Psoas muscle (tissue), 8 donors: ENCODE results near the gene LCTL. TPM values are rescaled to one million over a fixed set of nuclear protein-coding genes. Genes with fewer than 3 reads are reported as not detected.

ENCODE experiments used
- ATAC-seq, 4 donors: fragments of 200-7000 bp; cut with Tn5 transposase; one replicate each; pipeline ENCODE4 v1.9.1; 2020; ENCODE audit warnings: moderate library complexity in 3 of 4, mild to moderate bottlenecking in 2 of 4
- DNase-seq, 2 donors: peaks; one replicate each; pipeline ENCODE4 v3.0.0-alpha.2; 2020
- H3K27ac ChIP-seq: fragments of 200-600 bp; one replicate; pipeline ENCODE4 v1.8.0; 2022
- H3K27me3 ChIP-seq, 3 donors: fragments of 200-600 bp in 1 of 3; one replicate each; pipeline versions ENCODE4 v1.6.1 to v1.8.0; 2013 to 2022; ENCODE audit warnings: low read length in 2 of 3, mild to moderate bottlenecking in 2 of 3, moderate library complexity in 1 of 3; ENCODE audit not compliant: insufficient read depth in 3 of 3
- H3K36me3 ChIP-seq, 2 donors: fragments of 200-600 bp in 1 of 2; one replicate each; pipeline versions ENCODE4 v1.6.1 to v1.8.0; 2013 to 2022; ENCODE audit warnings: low read depth in 1 of 2, mild to moderate bottlenecking in 1 of 2, moderate library complexity in 1 of 2; ENCODE audit not compliant: insufficient read depth in 1 of 2
- H3K4me1 ChIP-seq: fragments of 200-600 bp; one replicate; pipeline ENCODE4 v1.8.0; 2022
- H3K4me3 ChIP-seq: fragments of 200-600 bp; one replicate; pipeline ENCODE4 v1.8.0; 2022; ENCODE audit warnings: mild to moderate bottlenecking
- H3K9me3 ChIP-seq: fragments of 200-600 bp; one replicate; pipeline ENCODE4 v1.8.0; 2022
- WGBS, 3 donors: extraction: QIAGEN DNeasy Blood & Tissue Kit; methylation state at CpG; one replicate each; pipeline versions ENCODE4 v1.1.6 to v1.1.7; 2013; 5-methylcytosine and 5-hydroxymethylcytosine counted together
- intact Hi-C, 2 donors: fragments of 100-400 bp; cut with DNase I; formaldehyde crosslinking; loops; one replicate each; pipeline versions ENCODE4 v1.11.0 to v1.14.2; 2022
- polyA plus RNA-seq, 3 donors: library from polyadenylated mRNA; stranded (reverse); fragments of 200-250 nt; gene quantifications; one replicate each; pipeline ENCODE4 v1.2.3, GENCODE V29; 2013
- total RNA-seq, 4 donors: library from RNA; stranded (reverse); fragmentation: NEBNext Ultra II Directional in 2 of 4; extraction: Animal tissue kit (Norgen Biotek cat#: 25700) in 2 of 4; gene quantifications; one replicate each; pipeline versions ENCODE4 v1.2.1 to v1.2.4, GENCODE V29; 2021 to 2023
- TF ChIP-seq, protein P1 (sequence below): fragments of 200-600 bp; IDR thresholded peaks from one replicate; pipeline ENCODE4 v1.8.0; 2022; ENCODE audit warnings: antibody characterized with exemption
- donor health status: healthy with polysubstance abuse.
- donor health status: DM: no; HTN: no; CAD: no; lungs with moderate emphysema.
- donor health status: Bipolar disorder and iron deficiency.
- donor health status: healthy.
- donor health status: DM: yes; HTN: yes; CAD: no.
- donor health status: DM: no; HTN: no; CAD: no.
- donor health status: DM: no; HTN: no; CAD: no.
- donor health status: DM: yes; HTN: yes; CAD: no.

LCTL gene
- total and polyA plus RNA-seq, 7 donors, result not detected

- H3K9me3 ChIP-seq, result no peaks in the 10 kb centered on the region
- 41 to 48% (median 44%) methylated on average over 14 of the region's 14 CpGs for WGBS, 3 donors
- TF ChIP-seq, protein P1, sequence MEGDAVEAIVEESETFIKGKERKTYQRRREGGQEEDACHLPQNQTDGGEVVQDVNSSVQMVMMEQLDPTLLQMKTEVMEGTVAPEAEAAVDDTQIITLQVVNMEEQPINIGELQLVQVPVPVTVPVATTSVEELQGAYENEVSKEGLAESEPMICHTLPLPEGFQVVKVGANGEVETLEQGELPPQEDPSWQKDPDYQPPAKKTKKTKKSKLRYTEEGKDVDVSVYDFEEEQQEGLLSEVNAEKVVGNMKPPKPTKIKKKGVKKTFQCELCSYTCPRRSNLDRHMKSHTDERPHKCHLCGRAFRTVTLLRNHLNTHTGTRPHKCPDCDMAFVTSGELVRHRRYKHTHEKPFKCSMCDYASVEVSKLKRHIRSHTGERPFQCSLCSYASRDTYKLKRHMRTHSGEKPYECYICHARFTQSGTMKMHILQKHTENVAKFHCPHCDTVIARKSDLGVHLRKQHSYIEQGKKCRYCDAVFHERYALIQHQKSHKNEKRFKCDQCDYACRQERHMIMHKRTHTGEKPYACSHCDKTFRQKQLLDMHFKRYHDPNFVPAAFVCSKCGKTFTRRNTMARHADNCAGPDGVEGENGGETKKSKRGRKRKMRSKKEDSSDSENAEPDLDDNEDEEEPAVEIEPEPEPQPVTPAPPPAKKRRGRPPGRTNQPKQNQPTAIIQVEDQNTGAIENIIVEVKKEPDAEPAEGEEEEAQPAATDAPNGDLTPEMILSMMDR, result peak; percentile 53
- H3K27ac ChIP-seq, result no peak overlapping the region
- no peak overlapping the region for H3K4me3 ChIP-seq
- no peaks in the 10 kb centered on the region for H3K4me1 ChIP-seq
- H3K36me3 ChIP-seq, result no peaks in the 10 kb centered on the region
- intact Hi-C loops, result loop anchor here (5.0 kb wide), 2 partner anchors 94 to 249 kb away; no protein-coding TSS in a partner anchor
- H3K27me3 ChIP-seq, result no peaks in the 10 kb centered on the region
- ATAC-seq, result peak in 3 of 4 donors; percentile 58 to 69 (median 69)
- DNase-seq, result peak; percentile 50 to 71
These were observed 37.7 kb upstream of the LCTL start for GRCh38 chr15:66603301-66604179.

DNA sequence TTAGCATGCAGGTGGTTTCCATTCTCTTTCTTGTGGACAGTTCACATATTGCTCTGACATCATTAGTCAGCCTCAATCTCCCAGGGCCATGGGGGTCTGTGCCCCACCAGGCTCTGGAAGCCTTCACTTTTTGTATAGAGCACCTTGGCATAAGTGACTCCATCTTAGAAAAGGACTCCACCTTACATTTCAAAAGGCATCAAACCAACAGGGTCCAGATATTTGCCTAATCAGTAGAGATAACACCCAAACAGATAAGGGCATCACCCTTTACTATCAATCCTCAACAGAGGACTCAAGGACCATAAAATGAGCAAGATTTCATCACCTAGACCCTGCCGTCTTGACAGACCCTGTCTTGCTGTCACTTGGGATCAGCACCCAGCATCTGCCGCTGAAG is 35.7 kb upstream of the LCTL start:
- DNase-seq (no peak), ATAC-seq (no peak)
- WGBS, 3 donors, result 37 to 57% (median 51%) methylated on average over 2 of the region's 2 CpGs
- no peak overlapping the region for H3K4me3 ChIP-seq
- H3K36me3 ChIP-seq, result no peaks in the 10 kb centered on the region
- no peak overlapping the region for H3K27ac ChIP-seq
- intact Hi-C loops, result loop anchor here (5.0 kb wide), 2 partner anchors 96 to 251 kb away; no protein-coding TSS in a partner anchor
- no peaks in the 10 kb centered on the region for H3K9me3 ChIP-seq
- no peaks in the 10 kb centered on the region for H3K4me1 ChIP-seq
- H3K27me3 ChIP-seq, result no peaks in the 10 kb centered on the region
- TF ChIP-seq, protein P1, result no peak

DNA sequence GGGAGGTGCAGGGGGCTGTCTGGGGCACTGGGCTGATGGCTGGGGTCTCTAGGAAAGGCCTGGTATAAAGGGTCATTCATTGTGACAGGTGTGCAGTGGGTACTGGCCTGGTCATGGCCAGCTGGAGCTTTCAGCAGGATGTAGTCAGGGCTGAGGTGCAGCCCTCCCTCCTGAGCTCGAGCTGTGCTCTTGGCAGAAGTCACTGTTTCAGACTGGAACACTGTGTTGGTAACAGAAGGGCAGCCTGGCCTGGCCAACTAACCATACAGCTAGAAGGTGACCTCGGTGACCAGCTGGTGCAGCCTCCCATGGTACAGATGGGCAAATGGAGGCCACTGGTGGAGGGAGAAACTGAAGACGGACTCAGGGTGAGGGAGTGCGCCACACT is 34.4 kb upstream of the LCTL start:
- Histone ChIP-seq H3K27me3 (no peaks in the 10 kb centered on the region), H3K4me1 (no peaks in the 10 kb centered on the region), H3K4me3 (no peak overlapping the region), H3K27ac (no peak overlapping the region), H3K9me3 (no peaks in the 10 kb centered on the region), H3K36me3 (no peaks in the 10 kb centered on the region)
- TF ChIP-seq, protein P1, result no peak
- DNase-seq (no peak), ATAC-seq (no peak)
- intact Hi-C loops, result loop anchor here (5.0 kb wide), 2 partner anchors 97 to 252 kb away; no protein-coding TSS in a partner anchor
- WGBS, 3 donors, result 61 to 70% (median 64%) methylated on average over 4 of the region's 4 CpGs

DNA sequence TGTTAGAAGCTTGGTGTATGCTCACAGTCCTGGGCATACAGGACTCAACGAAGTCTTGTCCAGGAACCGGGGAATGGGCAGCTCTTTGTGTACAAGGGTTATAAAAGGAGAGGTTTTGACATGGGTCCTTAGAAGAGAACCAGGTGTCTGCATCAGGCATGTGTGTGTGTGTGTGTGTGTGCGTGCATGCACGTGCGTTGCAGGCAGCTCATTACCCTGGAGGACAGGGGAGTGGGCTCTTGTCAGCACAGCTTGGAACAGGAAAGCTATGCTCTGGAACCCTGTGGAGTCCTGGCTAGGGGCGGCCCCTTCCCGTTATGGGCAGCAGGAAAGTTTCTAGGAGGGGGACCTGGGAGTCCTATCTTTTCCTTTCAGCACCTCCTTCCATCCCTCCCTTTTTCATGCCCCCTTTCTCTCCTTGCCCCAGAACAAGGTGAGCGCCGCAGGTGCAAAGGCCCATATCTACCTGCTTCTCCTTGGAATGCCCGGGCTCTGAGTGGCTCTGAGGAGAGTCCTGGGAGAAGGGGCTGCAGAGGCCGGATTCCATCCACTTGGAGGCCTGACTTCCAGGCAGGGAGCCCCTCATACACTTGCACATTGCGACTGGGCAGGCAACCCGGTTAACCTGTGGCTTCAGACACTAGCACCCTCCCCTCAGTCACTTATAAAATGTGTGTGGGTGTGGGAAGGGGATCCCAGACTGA is 33.9 kb upstream of the LCTL start:
- Histone ChIP-seq H3K4me1 (no peaks in the 10 kb centered on the region), H3K36me3 (no peaks in the 10 kb centered on the region), H3K4me3 (no peak overlapping the region), H3K27ac (no peak overlapping the region), H3K27me3 (no peaks in the 10 kb centered on the region), H3K9me3 (no peaks in the 10 kb centered on the region)
- intact Hi-C loops, result loop anchor here (5.0 kb wide), 2 partner anchors 98 to 253 kb away; no protein-coding TSS in a partner anchor
- TF ChIP-seq, protein P1, result no peak
- WGBS, 3 donors, result 78 to 79% (median 79%) methylated on average over 13 of the region's 13 CpGs
- DNase-seq (no peak), ATAC-seq (no peak)
